GM12872 (cell line): ENCODE results near the gene PI4KB.

Experiments used
- CTCF ChIP-seq: IDR thresholded peaks from 3 replicates; pipeline ENCODE4 v1.5.1; 2011; ENCODE audit warnings: low read depth, mild to moderate bottlenecking, low read length, moderate library complexity; ENCODE audit not compliant: insufficient read depth

The PI4KB gene

GRCh38 chr1:151290709-151291303 is 36.4 kb downstream of the PI4KB start:
- no peak for TF ChIP-seq CTCF

GRCh38 chr1:151289991-151290708 is 37.1 kb downstream of the PI4KB start:
- no peak for TF ChIP-seq CTCF

- no peak for TF ChIP-seq CTCF
These were observed 37.9 kb downstream of the PI4KB start for GRCh38 chr1:151289080-151289935.

- no peak for TF ChIP-seq CTCF
These were observed 38.7 kb downstream of the PI4KB start for GRCh38 chr1:151288502-151288901.

GRCh38 chr1:151287767-151288500 is 39.3 kb downstream of the PI4KB start:
- TF ChIP-seq CTCF = no peak

GRCh38 chr1:151287341-151287699 is 39.9 kb downstream of the PI4KB start:
- no peak for TF ChIP-seq CTCF

- no peak for TF ChIP-seq CTCF
These were observed 40.4 kb downstream of the PI4KB start for GRCh38 chr1:151286619-151287340.
